WTC11 (cell line): ENCODE measurements around the gene SORL1. TPM values are rescaled to one million over a fixed set of nuclear protein-coding genes. Genes with fewer than 3 reads are reported as not detected.

ENCODE experiments used
- ATAC-seq: fragments of 200-7000 bp; cut with Tn5 transposase; 2 replicates; pipeline ENCODE4 v1.10.0; 2021; ENCODE audit warnings: mild to moderate bottlenecking, moderate library complexity
- CTCF ChIA-PET: fragments of 300-600 bp; sonication (Branson Sonifier 250); formaldehyde crosslinking; loops from one replicate; lab custom pipeline; 2021; ENCODE audit warnings: antibody characterized with exemption; lab: Charles Lee
- POLR2A ChIA-PET: fragments of 350-600 bp; sonication (Branson Sonifier 250); formaldehyde crosslinking; loops from one replicate; lab custom pipeline; 2021; ENCODE audit warnings: antibody characterized with exemption; lab: Charles Lee
- DNase-seq: peaks from one replicate; pipeline ENCODE4 v3.0.0; 2021; ENCODE audit warnings: low spot score
- H3K27ac Mint-ChIP-seq: 2 replicates; pipeline ENCODE4 v1.8.0; 2021; ENCODE audit warnings: mixed read lengths
- H3K27me3 Mint-ChIP-seq: 2 replicates; pipeline ENCODE4 v1.8.0; 2021; ENCODE audit warnings: low read depth, mild to moderate bottlenecking, moderate library complexity, mixed read lengths
- H3K36me3 Mint-ChIP-seq: 2 replicates; pipeline ENCODE4 v1.8.0; 2021; ENCODE audit warnings: mixed read lengths
- H3K4me1 Mint-ChIP-seq: 2 replicates; pipeline ENCODE4 v1.8.0; 2022; ENCODE audit warnings: mixed read lengths
- H3K4me3 Mint-ChIP-seq: 2 replicates; pipeline ENCODE4 v1.8.0; 2021; ENCODE audit warnings: mild to moderate bottlenecking, moderate library complexity, mixed read lengths
- H3K9me3 Mint-ChIP-seq: 2 replicates; pipeline ENCODE4 v1.8.0; 2021; ENCODE audit warnings: mixed read lengths
- CREB1 ChIP-seq: sonication (generic); formaldehyde crosslinking; IDR thresholded peaks from 2 replicates; pipeline ENCODE4 v1.8.0; 2023; ENCODE audit warnings: mild to moderate bottlenecking, missing genetic modification reagents
- ELF4 ChIP-seq: sonication (generic); formaldehyde crosslinking; IDR thresholded peaks from 2 replicates; pipeline ENCODE4 v1.8.1; 2022; ENCODE audit warnings: low read depth, mild to moderate bottlenecking, moderate library complexity, missing genetic modification reagents
- ETV6 ChIP-seq: sonication (generic); formaldehyde crosslinking; IDR thresholded peaks from 2 replicates; pipeline ENCODE4 v1.8.1; 2022; ENCODE audit warnings: mild to moderate bottlenecking, missing genetic modification reagents
- FOXJ3 ChIP-seq: sonication (generic); formaldehyde crosslinking; IDR thresholded peaks from 2 replicates; pipeline ENCODE4 v1.9.0; 2021; ENCODE audit warnings: missing genetic modification reagents, mild to moderate bottlenecking, borderline replicate concordance
- HMGA2 ChIP-seq: fragments of 250-450 bp; sonication (Bioruptor Pico); IDR thresholded peaks from 2 replicates; pipeline ENCODE4 v1.4.0; 2021; ENCODE audit warnings: mild to moderate bottlenecking, moderate library complexity
- JAZF1 ChIP-seq: fragments of 250-450 bp; sonication (Bioruptor Pico); IDR thresholded peaks from 2 replicates; pipeline ENCODE4 v1.9.0; 2021; ENCODE audit warnings: moderate library complexity, mild to moderate bottlenecking, inconsistent platforms
- MXD4 ChIP-seq: fragments of 250-450 bp; sonication (Bioruptor Pico); IDR thresholded peaks from 2 replicates; pipeline ENCODE4 v1.8.0; 2021; ENCODE audit warnings: mild to moderate bottlenecking, moderate library complexity, borderline replicate concordance
- SOX15 ChIP-seq: fragments of 250-450 bp; sonication (Bioruptor Pico); IDR thresholded peaks from 2 replicates; pipeline ENCODE4 v1.9.0; 2021; ENCODE audit warnings: mild to moderate bottlenecking
- TEAD4 ChIP-seq: sonication (generic); formaldehyde crosslinking; IDR thresholded peaks from 2 replicates; pipeline ENCODE4 v1.8.0; 2022; ENCODE audit warnings: mild to moderate bottlenecking, missing genetic modification reagents
- ZNF138 ChIP-seq: sonication (generic); formaldehyde crosslinking; conservative IDR thresholded peaks from 2 replicates; pipeline ENCODE4 v1.8.1; 2022; ENCODE audit warnings: mild to moderate bottlenecking, moderate library complexity, missing genetic modification reagents
- ZNF396 ChIP-seq: fragments of 250-450 bp; sonication (Bioruptor Pico); IDR thresholded peaks from 2 replicates; pipeline ENCODE4 v1.8.0; 2021; ENCODE audit warnings: mild to moderate bottlenecking, moderate library complexity, borderline replicate concordance
- total RNA-seq: library from RNA; stranded (reverse); gene quantifications from 3 replicates; pipeline ENCODE4 v1.2.3, GENCODE V29; 2021
- TF ChIP-seq, protein P1 (sequence below): sonication (generic); formaldehyde crosslinking; IDR thresholded peaks from 2 replicates; pipeline ENCODE4 v1.8.1; 2022; ENCODE audit warnings: low read depth, mild to moderate bottlenecking, moderate library complexity, missing genetic modification reagents, borderline replicate concordance
- TF ChIP-seq, protein P2 (sequence below): sonication (generic); formaldehyde crosslinking; IDR thresholded peaks from 2 replicates; pipeline ENCODE4 v1.8.1; 2023; ENCODE audit warnings: mild to moderate bottlenecking, missing genetic modification reagents, moderate library complexity
- TF ChIP-seq, protein P3 (sequence below): sonication (generic); formaldehyde crosslinking; IDR thresholded peaks from 2 replicates; pipeline ENCODE4 v1.8.0; 2022; ENCODE audit warnings: mild to moderate bottlenecking, missing genetic modification reagents
- TF ChIP-seq, protein P4 (sequence below): fragments of 250-450 bp; sonication (Bioruptor Pico); IDR thresholded peaks from 2 replicates; pipeline ENCODE4 v1.9.0; 2021; ENCODE audit warnings: moderate library complexity, mild to moderate bottlenecking, inconsistent platforms, borderline replicate concordance
- TF ChIP-seq, protein P5 (sequence below): fragments of 250-450 bp; sonication (Bioruptor Pico); IDR thresholded peaks from 2 replicates; pipeline ENCODE4 v1.9.0; 2021; ENCODE audit warnings: mild to moderate bottlenecking, borderline replicate concordance

Gene SORL1
- total RNA-seq, 1 experiment from 2014 or later = 87.1 TPM

DNA sequence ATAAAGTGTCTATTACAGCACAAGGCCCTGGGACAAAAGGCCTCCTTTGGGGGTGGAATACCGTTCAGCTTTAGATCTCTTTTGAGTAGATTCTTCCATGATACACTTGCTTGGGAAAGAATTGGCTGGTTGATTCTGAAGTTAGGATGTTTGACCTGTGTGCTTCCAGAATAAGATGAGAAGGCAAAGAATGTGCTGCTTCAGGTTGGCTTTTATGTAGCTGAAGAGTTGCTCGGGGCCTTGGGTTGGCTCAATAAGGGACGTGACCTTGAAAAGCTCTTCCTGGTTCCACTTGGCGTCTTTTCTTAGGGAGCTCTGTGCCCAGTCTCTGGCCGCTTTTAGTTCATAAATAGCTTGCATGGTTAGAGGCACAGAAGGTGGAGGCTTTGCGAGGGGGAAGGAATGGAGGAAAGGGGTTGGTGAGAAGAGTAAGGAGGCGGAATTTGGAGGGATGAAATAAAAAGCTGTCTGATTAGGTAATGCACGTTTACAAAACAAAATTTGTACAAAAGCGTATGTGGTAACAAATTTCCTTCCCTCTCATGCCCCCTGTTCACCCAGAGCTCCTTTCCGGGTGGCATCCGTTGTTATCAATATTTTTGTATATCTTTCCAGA lies 4.8 kb downstream of the SORL1 start:
- Mint-ChIP-seq H3K27me3 (no peaks in the 10 kb centered on the region), H3K36me3 (peaks cover 3% of the 10 kb centered on the region; the same call in 1 of the 2 replicates), H3K4me3 (no peak overlapping the region), H3K4me1 (peaks cover 88% of the 10 kb centered on the region), H3K27ac (peak overlapping the region; percentile 88), H3K9me3 (no peaks in the 10 kb centered on the region)
- POLR2A ChIA-PET = interaction anchor here (1.0 kb wide), 1 partner anchor 9 kb away, joined by 3 read pairs; no protein-coding TSS in a partner anchor
- TF ChIP-seq SOX15 (CRISPR knock-in tag) (no peak), MXD4 (CRISPR knock-in tag) (no peak), CREB1 (no peak), JAZF1 (CRISPR knock-in tag) (no peak), ELF4 (CRISPR knock-in tag) (no peak), ZNF396 (no peak), FOXJ3 (CRISPR knock-in tag) (no peak), TEAD4 (CRISPR knock-in tag) (no peak), ZNF138 (no peak)
- TF ChIP-seq, protein P1, sequence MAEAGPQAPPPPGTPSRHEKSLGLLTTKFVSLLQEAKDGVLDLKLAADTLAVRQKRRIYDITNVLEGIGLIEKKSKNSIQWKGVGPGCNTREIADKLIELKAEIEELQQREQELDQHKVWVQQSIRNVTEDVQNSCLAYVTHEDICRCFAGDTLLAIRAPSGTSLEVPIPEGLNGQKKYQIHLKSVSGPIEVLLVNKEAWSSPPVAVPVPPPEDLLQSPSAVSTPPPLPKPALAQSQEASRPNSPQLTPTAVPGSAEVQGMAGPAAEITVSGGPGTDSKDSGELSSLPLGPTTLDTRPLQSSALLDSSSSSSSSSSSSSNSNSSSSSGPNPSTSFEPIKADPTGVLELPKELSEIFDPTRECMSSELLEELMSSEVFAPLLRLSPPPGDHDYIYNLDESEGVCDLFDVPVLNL = no peak
- TF ChIP-seq, protein P2, sequence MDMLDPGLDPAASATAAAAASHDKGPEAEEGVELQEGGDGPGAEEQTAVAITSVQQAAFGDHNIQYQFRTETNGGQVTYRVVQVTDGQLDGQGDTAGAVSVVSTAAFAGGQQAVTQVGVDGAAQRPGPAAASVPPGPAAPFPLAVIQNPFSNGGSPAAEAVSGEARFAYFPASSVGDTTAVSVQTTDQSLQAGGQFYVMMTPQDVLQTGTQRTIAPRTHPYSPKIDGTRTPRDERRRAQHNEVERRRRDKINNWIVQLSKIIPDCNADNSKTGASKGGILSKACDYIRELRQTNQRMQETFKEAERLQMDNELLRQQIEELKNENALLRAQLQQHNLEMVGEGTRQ (CRISPR knock-in tag) = no peak
- TF ChIP-seq, protein P3, sequence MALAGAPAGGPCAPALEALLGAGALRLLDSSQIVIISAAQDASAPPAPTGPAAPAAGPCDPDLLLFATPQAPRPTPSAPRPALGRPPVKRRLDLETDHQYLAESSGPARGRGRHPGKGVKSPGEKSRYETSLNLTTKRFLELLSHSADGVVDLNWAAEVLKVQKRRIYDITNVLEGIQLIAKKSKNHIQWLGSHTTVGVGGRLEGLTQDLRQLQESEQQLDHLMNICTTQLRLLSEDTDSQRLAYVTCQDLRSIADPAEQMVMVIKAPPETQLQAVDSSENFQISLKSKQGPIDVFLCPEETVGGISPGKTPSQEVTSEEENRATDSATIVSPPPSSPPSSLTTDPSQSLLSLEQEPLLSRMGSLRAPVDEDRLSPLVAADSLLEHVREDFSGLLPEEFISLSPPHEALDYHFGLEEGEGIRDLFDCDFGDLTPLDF (CRISPR knock-in tag) = no peak
- TF ChIP-seq, protein P4, sequence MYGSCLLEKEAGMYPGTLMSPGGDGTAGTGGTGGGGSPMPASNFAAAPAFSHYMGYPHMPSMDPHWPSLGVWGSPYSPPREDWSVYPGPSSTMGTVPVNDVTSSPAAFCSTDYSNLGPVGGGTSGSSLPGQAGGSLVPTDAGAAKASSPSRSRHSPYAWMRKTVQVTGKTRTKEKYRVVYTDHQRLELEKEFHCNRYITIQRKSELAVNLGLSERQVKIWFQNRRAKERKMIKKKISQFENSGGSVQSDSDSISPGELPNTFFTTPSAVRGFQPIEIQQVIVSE (CRISPR knock-in tag) = no peak
- CTCF ChIA-PET = interaction anchor here (0.9 to 1.0 kb wide), 2 partner anchors 24 to 134 kb away, joined by 3 to 4 read pairs; no protein-coding TSS in a partner anchor
- no peak for ATAC-seq
- no peak for DNase-seq

DNA sequence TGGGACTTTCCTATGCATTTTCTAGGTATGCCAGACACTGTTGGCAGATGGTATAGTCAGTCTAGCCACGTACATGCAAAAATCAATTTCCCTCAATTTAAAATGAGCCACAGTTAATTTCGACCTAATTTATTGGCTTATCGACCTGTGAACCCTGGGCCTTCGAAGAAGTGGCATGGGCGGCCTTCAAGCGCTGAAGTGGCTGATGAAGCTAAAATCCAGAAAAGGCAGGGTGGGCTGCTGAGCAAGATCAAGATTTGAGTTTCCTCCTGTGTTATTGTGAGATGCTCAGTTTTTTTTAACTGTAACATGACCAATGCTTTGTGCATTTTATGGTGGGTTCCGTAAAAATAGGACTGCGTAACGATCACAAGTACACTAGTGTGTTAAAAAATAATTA lies 6.4 kb downstream of the SORL1 start:
- TF ChIP-seq, protein P5, sequence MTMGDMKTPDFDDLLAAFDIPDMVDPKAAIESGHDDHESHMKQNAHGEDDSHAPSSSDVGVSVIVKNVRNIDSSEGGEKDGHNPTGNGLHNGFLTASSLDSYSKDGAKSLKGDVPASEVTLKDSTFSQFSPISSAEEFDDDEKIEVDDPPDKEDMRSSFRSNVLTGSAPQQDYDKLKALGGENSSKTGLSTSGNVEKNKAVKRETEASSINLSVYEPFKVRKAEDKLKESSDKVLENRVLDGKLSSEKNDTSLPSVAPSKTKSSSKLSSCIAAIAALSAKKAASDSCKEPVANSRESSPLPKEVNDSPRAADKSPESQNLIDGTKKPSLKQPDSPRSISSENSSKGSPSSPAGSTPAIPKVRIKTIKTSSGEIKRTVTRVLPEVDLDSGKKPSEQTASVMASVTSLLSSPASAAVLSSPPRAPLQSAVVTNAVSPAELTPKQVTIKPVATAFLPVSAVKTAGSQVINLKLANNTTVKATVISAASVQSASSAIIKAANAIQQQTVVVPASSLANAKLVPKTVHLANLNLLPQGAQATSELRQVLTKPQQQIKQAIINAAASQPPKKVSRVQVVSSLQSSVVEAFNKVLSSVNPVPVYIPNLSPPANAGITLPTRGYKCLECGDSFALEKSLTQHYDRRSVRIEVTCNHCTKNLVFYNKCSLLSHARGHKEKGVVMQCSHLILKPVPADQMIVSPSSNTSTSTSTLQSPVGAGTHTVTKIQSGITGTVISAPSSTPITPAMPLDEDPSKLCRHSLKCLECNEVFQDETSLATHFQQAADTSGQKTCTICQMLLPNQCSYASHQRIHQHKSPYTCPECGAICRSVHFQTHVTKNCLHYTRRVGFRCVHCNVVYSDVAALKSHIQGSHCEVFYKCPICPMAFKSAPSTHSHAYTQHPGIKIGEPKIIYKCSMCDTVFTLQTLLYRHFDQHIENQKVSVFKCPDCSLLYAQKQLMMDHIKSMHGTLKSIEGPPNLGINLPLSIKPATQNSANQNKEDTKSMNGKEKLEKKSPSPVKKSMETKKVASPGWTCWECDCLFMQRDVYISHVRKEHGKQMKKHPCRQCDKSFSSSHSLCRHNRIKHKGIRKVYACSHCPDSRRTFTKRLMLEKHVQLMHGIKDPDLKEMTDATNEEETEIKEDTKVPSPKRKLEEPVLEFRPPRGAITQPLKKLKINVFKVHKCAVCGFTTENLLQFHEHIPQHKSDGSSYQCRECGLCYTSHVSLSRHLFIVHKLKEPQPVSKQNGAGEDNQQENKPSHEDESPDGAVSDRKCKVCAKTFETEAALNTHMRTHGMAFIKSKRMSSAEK (CRISPR knock-in tag) = no peak
- TF ChIP-seq ZNF396 (no peak), HMGA2 (CRISPR knock-in tag) (no peak), ETV6 (CRISPR knock-in tag) (no peak)
- DNase-seq (no peak), ATAC-seq (no peak)
- Mint-ChIP-seq H3K36me3 (peaks cover 3% of the 10 kb centered on the region; the same call in 1 of the 2 replicates), H3K4me3 (no peak overlapping the region), H3K4me1 (peaks cover 94% of the 10 kb centered on the region), H3K9me3 (no peaks in the 10 kb centered on the region), H3K27ac (no peak overlapping the region), H3K27me3 (no peaks in the 10 kb centered on the region)
- ChIA-PET CTCF (no interaction called here), POLR2A (no interaction called here)
